ENCODE results near the gene PIK3R6. TPM values are rescaled to one million over a fixed set of nuclear protein-coding genes. Genes with fewer than 3 reads are reported as not detected.

Gene PIK3R6
- total RNA-seq, 1 donor from 2014 or later: not detected

DNA sequence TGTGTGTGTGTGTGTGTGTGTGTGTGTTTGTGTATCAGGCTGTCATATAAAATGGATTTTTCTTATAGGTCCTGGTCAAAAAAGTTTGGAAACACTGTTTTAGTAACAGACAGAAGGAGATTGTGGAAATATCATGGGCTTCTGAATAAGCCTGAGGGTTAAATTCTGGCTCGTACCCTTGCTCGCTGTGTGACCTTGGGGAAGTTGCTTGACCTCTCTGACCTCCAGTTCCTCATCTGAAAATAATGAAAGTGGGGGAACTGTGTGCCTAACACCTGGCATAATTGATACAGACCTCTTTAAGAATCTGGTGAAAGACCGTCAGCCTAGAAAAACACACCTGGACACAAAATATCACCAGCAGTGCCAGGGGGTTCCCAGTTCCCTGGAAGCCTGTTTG lies 25.6 kb upstream of the PIK3R6 start:
- TF ChIP-seq, protein P1, sequence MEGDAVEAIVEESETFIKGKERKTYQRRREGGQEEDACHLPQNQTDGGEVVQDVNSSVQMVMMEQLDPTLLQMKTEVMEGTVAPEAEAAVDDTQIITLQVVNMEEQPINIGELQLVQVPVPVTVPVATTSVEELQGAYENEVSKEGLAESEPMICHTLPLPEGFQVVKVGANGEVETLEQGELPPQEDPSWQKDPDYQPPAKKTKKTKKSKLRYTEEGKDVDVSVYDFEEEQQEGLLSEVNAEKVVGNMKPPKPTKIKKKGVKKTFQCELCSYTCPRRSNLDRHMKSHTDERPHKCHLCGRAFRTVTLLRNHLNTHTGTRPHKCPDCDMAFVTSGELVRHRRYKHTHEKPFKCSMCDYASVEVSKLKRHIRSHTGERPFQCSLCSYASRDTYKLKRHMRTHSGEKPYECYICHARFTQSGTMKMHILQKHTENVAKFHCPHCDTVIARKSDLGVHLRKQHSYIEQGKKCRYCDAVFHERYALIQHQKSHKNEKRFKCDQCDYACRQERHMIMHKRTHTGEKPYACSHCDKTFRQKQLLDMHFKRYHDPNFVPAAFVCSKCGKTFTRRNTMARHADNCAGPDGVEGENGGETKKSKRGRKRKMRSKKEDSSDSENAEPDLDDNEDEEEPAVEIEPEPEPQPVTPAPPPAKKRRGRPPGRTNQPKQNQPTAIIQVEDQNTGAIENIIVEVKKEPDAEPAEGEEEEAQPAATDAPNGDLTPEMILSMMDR (IDR thresholded peaks at IDR 0.05; ENCODE audit: insufficient read depth, low read length, poor library complexity, severe bottlenecking): no peak
- no peak overlapping the region for H3K4me3 ChIP-seq (ENCODE audit: low read depth, low read length)
- DNase-seq (ENCODE audit: low read depth): no peak
- peaks cover 11% of the 10 kb centered on the region for H3K27me3 ChIP-seq (ENCODE audit: control insufficient read depth, insufficient read depth, low read length)
- no peaks in the 10 kb centered on the region for H3K36me3 ChIP-seq (ENCODE audit: control insufficient read depth, insufficient read depth, low read length)

DNA sequence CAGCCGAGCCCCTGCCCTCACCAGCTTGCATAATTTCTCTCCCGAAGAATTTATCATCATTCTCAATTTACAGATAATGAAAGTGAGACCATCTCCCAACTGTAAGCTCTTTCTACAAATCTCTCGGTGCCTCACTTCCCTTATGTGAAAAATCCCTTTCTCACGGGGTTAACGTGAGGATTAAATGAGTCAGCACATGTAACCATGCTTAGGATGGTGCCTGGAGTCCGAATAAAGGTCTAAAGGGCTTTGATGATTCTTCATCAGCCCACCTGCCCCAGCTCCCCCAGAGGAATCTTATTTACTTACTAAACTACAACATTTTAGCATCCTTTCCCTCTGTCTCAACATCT lies 24.8 kb upstream of the PIK3R6 start:
- TF ChIP-seq, protein P1 (IDR thresholded peaks at IDR 0.05; ENCODE audit: insufficient read depth, low read length, poor library complexity, severe bottlenecking): no peak
- DNase-seq (ENCODE audit: low read depth): no peak
- H3K27me3 ChIP-seq (ENCODE audit: control insufficient read depth, insufficient read depth, low read length): peaks cover 10% of the 10 kb centered on the region
- H3K4me3 ChIP-seq (ENCODE audit: low read depth, low read length): no peak overlapping the region
- H3K36me3 ChIP-seq (ENCODE audit: control insufficient read depth, insufficient read depth, low read length): no peaks in the 10 kb centered on the region

DNA sequence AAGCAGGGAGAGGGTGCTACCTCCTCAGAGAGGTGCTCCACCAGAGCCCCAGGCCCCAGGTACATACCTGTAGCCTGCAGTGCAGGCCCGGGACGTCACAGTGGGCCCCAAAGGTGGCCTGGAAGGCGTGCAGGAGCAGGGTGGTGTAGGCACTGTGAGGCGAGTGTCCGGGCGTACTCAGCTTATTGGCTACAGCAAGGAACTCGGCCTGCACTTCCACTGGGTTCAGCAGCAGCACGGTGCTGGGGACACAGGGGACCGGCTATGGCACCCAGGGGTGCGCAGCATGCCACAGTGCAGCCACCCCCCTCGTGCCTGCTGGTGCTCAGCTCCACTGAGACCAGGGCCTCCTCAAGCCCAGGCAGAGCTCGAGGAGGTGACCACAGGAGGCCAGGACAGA lies 23.2 kb upstream of the PIK3R6 start:
- TF ChIP-seq, protein P1 (IDR thresholded peaks at IDR 0.05; ENCODE audit: insufficient read depth, low read length, poor library complexity, severe bottlenecking): no peak
- DNase-seq (ENCODE audit: low read depth): no peak
- H3K27me3 ChIP-seq (ENCODE audit: control insufficient read depth, insufficient read depth, low read length): peaks cover 7% of the 10 kb centered on the region
- no peak overlapping the region for H3K4me3 ChIP-seq (ENCODE audit: low read depth, low read length)
- no peaks in the 10 kb centered on the region for H3K36me3 ChIP-seq (ENCODE audit: control insufficient read depth, insufficient read depth, low read length)

DNA sequence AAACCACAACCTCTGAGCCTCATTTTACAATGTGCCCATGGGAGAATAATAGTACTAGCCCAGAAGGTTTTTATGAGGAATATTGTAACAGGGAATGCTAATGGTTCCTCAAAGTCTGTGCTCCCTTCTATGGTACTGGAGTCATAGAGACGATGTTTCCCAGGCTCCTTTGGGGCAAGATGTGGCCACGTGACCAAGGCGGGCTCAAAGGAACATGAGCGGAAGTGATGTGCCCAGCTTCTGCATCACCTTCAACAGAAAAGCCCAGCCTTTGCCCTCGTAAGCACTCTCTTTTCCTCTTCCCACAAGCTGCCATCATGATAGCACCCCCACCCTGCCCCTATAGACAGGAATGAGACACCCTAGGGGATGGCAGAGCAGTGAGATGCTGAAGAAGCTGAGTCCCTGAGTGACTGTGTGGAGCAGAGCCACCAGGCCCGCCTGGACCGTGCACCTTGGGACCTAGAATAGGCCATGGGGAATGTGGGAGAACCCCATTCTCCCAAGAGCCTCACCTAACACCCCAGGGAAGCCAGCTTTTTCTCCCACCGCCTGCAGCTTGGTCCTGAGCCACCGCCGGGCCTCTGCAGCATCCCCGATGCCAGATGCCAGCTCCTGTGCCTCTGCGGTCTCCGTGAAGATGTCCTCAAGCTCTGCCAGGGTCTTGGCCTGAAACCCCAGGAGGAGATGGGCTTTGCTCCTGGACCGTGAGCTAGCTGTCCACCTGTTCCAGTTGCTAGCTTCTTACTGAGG lies 22.2 kb upstream of the PIK3R6 start:
- TF ChIP-seq, protein P1 (IDR thresholded peaks at IDR 0.05; ENCODE audit: insufficient read depth, low read length, poor library complexity, severe bottlenecking): no peak
- Histone ChIP-seq H3K36me3 (ENCODE audit: control insufficient read depth, insufficient read depth, low read length) (no peaks in the 10 kb centered on the region), H3K4me3 (ENCODE audit: low read depth, low read length) (no peak overlapping the region), H3K27me3 (ENCODE audit: control insufficient read depth, insufficient read depth, low read length) (peaks cover 5% of the 10 kb centered on the region)
- no peak for DNase-seq (ENCODE audit: low read depth)

DNA sequence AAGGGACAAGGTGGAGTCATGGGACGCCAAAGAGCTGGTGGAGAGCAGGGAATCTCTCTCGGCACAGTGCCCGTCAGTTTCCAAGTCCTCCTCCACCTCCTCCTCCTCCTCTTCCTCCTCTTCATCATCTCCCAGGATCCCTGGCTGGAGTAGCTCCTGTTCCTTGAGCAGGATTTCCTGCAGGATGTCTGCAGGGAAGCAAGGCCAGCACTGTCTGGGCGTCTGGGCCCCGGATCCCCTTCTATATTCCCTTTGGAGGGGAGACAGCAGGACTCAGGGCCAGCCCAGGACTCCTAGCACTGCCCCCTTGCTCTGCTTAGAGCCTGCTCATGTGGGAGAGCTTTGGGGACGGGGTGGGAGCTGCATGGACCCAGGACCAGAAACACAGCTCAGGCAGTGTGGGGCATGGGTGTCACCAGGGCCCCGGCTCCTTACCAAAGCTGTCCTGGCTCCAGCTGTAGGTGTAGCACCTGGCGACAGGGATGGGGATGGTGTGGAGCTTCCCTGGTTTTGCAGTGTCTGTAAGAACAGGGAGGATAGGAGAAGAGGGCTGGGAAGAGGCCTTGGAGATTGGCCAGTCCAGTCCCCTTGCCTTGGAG lies 21.3 kb upstream of the PIK3R6 start:
- Histone ChIP-seq H3K27me3 (ENCODE audit: control insufficient read depth, insufficient read depth, low read length) (no peaks in the 10 kb centered on the region), H3K4me3 (ENCODE audit: low read depth, low read length) (no peak overlapping the region), H3K36me3 (ENCODE audit: control insufficient read depth, insufficient read depth, low read length) (no peaks in the 10 kb centered on the region)
- DNase-seq (ENCODE audit: low read depth): no peak
- TF ChIP-seq, protein P1 (IDR thresholded peaks at IDR 0.05; ENCODE audit: insufficient read depth, low read length, poor library complexity, severe bottlenecking): no peak
